Colonic mucosa (tissue), 4 donors: ENCODE measurements around the gene CAPN10. TPM values are rescaled to one million over a fixed set of nuclear protein-coding genes. Genes with fewer than 3 reads are reported as not detected.

Source experiments
- DNase-seq: peaks from one replicate; pipeline ENCODE4 v3.0.0-alpha.2; 2020
- H3K27ac ChIP-seq: fragments of 200-600 bp; one replicate; pipeline ENCODE4 v1.8.0; 2021
- H3K27me3 ChIP-seq: fragments of 200-600 bp; one replicate; pipeline ENCODE4 v1.8.0; 2021
- H3K36me3 ChIP-seq: fragments of 200-600 bp; one replicate; pipeline ENCODE4 v1.8.0; 2021
- H3K4me1 ChIP-seq: fragments of 200-600 bp; one replicate; pipeline ENCODE4 v1.8.0; 2021; ENCODE audit warnings: mild to moderate bottlenecking
- H3K4me3 ChIP-seq: fragments of 200-600 bp; one replicate; pipeline ENCODE4 v1.8.0; 2021
- H3K9ac ChIP-seq, 2 donors: one replicate each; pipeline ENCODE4 v1.7.0; 2013; ENCODE audit warnings: control low read depth in 2 of 2, low read depth in 2 of 2, low read length in 2 of 2
- H3K9me3 ChIP-seq: fragments of 200-600 bp; one replicate; pipeline ENCODE4 v1.8.0; 2021
- CTCF ChIP-seq: fragments of 200-600 bp; IDR thresholded peaks from one replicate; pipeline ENCODE4 v1.8.0; 2022; ENCODE audit warnings: antibody characterized with exemption, mild to moderate bottlenecking
- intact Hi-C: fragments of 100-400 bp; cut with DNase I; formaldehyde crosslinking; loops from one replicate; pipeline ENCODE4 v1.14.1; 2022
- total RNA-seq, 2 donors: library from RNA; stranded (reverse); fragmentation: NEBNext Ultra II Directional in 1 of 2; extraction: Animal tissue kit (Norgen Biotek cat#: 25700) in 1 of 2; gene quantifications; one replicate each; pipeline ENCODE4 v1.2.1, GENCODE V29; 2021
- donor health status: healthy.
- donor health status: DM: no; HTN: no; CAD: no.
- donor health status: DM: no; HTN: no; CAD: no.

The CAPN10 gene
- total RNA-seq, 2 donors from 2014 or later, result 29.1 to 47.8 TPM

- Histone ChIP-seq H3K36me3 (no peaks in the 10 kb centered on the region), H3K4me3 (peak overlapping the region; percentile 23), H3K9me3 (no peaks in the 10 kb centered on the region), H3K4me1 (peaks cover 33% of the 10 kb centered on the region), H3K27ac (peak overlapping the region; percentile 96), H3K9ac (peak overlapping the region; percentile 61 to 80), H3K27me3 (no peaks in the 10 kb centered on the region)
- TF ChIP-seq CTCF, result no peak
- intact Hi-C loops, result no loop called here
- peak; percentile 89 for DNase-seq
Observed at GRCh38 chr2:240565333-240566202, 21.0 kb upstream of the CAPN10 start.

GRCh38 chr2:240566203-240567136, 20.1 kb upstream of the CAPN10 start:
- TF ChIP-seq CTCF, result peak; percentile 96
- DNase-seq, result peak; percentile 97
- Histone ChIP-seq H3K9me3 (no peaks in the 10 kb centered on the region), H3K27me3 (no peaks in the 10 kb centered on the region), H3K36me3 (no peaks in the 10 kb centered on the region), H3K4me1 (peaks cover 38% of the 10 kb centered on the region), H3K27ac (peak overlapping the region; percentile 96), H3K4me3 (peak overlapping the region; percentile 60), H3K9ac (peak overlapping the region; percentile 80 to 89)
- intact Hi-C loops, result no loop called here

- H3K4me3 ChIP-seq, result peak overlapping the region; percentile 60
- H3K27ac ChIP-seq, result peak overlapping the region; percentile 96
- no peaks in the 10 kb centered on the region for H3K27me3 ChIP-seq
- no peaks in the 10 kb centered on the region for H3K9me3 ChIP-seq
- H3K9ac ChIP-seq, result peak overlapping the region; percentile 61 to 89
- H3K36me3 ChIP-seq, result no peaks in the 10 kb centered on the region
- intact Hi-C loops, result no loop called here
- TF ChIP-seq CTCF, result no peak
- peak; percentile 48 for DNase-seq
- peaks cover 30% of the 10 kb centered on the region for H3K4me1 ChIP-seq
Observed at GRCh38 chr2:240567137-240567871, 19.2 kb upstream of the CAPN10 start.

GRCh38 chr2:240567872-240568677, 18.5 kb upstream of the CAPN10 start, which contains the start of gene RNPEPL1:
TSS of gene RNPEPL1 (plus strand) at chr2:240568484. CDS start at chr2:240568587, 103 bp downstream.
- TF ChIP-seq CTCF, result no peak
- H3K27ac ChIP-seq, result peak within 1 kb of the TSS; percentile 96
- H3K36me3 ChIP-seq, result no peaks in the 10 kb centered on the region
- intact Hi-C loops, result no loop called here
- H3K4me3 ChIP-seq, result peak within 1 kb of the TSS; percentile 86
- peaks cover 30% of the 10 kb centered on the region for H3K4me1 ChIP-seq
- no peaks in the 10 kb centered on the region for H3K9me3 ChIP-seq
- DNase-seq, result peak; percentile 57
- H3K9ac ChIP-seq, result peak within 1 kb of the TSS; percentile 75 to 89
- H3K27me3 ChIP-seq, result no peaks in the 10 kb centered on the region
